Hepatocyte (in vitro differentiated cells): ENCODE data around the gene SPECC1. TPM values are rescaled to one million over a fixed set of nuclear protein-coding genes. Genes with fewer than 3 reads are reported as not detected.
"Not testable (repeated sequence)": the region's sequence is repeated elsewhere in the genome, so short reads cannot be mapped to it uniquely, and the experiment has no call there.

ENCODE experiments used
- DNase-seq: peaks from one replicate; pipeline ENCODE4 v3.0.0-alpha.2; 2016; ENCODE audit warnings: low spot score
- H2AFZ ChIP-seq: fragments of 200-600 bp; sonication (generic); 2 replicates; pipeline ENCODE4 v1.6.0; 2016; ENCODE audit warnings: antibody characterized with exemption, mild to moderate bottlenecking
- H3K27ac ChIP-seq: fragments of 200-600 bp; sonication (generic); 2 replicates; pipeline ENCODE4 v1.5.1; 2016; ENCODE audit warnings: mild to moderate bottlenecking
- H3K27me3 ChIP-seq: fragments of 200-600 bp; sonication (generic); 2 replicates; pipeline ENCODE4 v1.6.1; 2016
- H3K36me3 ChIP-seq: fragments of 200-600 bp; sonication (generic); replicated peaks from 2 replicates; pipeline ENCODE4 v1.5.1; 2016; ENCODE audit warnings: low read depth; ENCODE audit not compliant: insufficient read depth
- H3K4me1 ChIP-seq: fragments of 200-600 bp; sonication (generic); 2 replicates; pipeline ENCODE4 v1.5.1; 2016; ENCODE audit warnings: mild to moderate bottlenecking, moderate library complexity; ENCODE audit not compliant: insufficient read depth
- H3K4me2 ChIP-seq: fragments of 200-600 bp; sonication (generic); 2 replicates; pipeline ENCODE4 v1.6.0; 2016
- H3K4me3 ChIP-seq: fragments of 200-600 bp; sonication (generic); 2 replicates; pipeline ENCODE4 v1.5.1; 2016; ENCODE audit warnings: mild to moderate bottlenecking
- H3K79me2 ChIP-seq: fragments of 200-600 bp; sonication (generic); 2 replicates; pipeline ENCODE4 v1.6.0; 2017; ENCODE audit warnings: mild to moderate bottlenecking
- H3K9me2 ChIP-seq: fragments of 200-600 bp; sonication (generic); replicated peaks from 2 replicates; pipeline ENCODE4 v1.6.0; 2017; ENCODE audit warnings: mild to moderate bottlenecking; ENCODE audit not compliant: insufficient read depth
- H3K9me3 ChIP-seq: fragments of 200-600 bp; sonication (generic); 2 replicates; pipeline ENCODE4 v1.5.1; 2016; ENCODE audit warnings: low read depth, mild to moderate bottlenecking
- H4K20me1 ChIP-seq: fragments of 200-600 bp; sonication (generic); 2 replicates; pipeline ENCODE4 v1.6.0; 2016; ENCODE audit warnings: mild to moderate bottlenecking; ENCODE audit not compliant: insufficient read depth, poor library complexity, severe bottlenecking
- EZH2 ChIP-seq: fragments of 200-600 bp; sonication (generic); IDR thresholded peaks from 2 replicates; pipeline ENCODE4 v1.6.1; 2016; ENCODE audit warnings: antibody characterized with exemption, mild to moderate bottlenecking, borderline replicate concordance
- EZH2phosphoT487 ChIP-seq: fragments of 200-600 bp; sonication (generic); IDR thresholded peaks from one replicate; pipeline ENCODE4 v1.6.1; 2018; ENCODE audit warnings: antibody characterized with exemption, mild to moderate bottlenecking, low read depth, moderate library complexity; ENCODE audit not compliant: unreplicated experiment, severe bottlenecking
- WGBS: methylation state at CpG from one replicate; pipeline ENCODE4 v1.1.6; 2016; ENCODE audit warnings: low lambda C conversion rate; ENCODE audit errors: missing lambda C conversion rate; 5-methylcytosine and 5-hydroxymethylcytosine counted together
- polyA plus RNA-seq: library from polyadenylated mRNA; unstranded; fragments of >200 nt; fragmentation: Nextera tagmentation; extraction: Ambion mirVana; gene quantifications from 2 replicates; pipeline ENCODE4 v1.2.1, GENCODE V29; 2016
- total RNA-seq: library from RNA; depleted of rRNA; stranded (reverse); fragments of >200 nt; gene quantifications from 2 replicates; pipeline ENCODE4 v1.2.3, GENCODE V29; 2014
- TF ChIP-seq, protein P1 (sequence below): fragments of 200-600 bp; sonication (generic); IDR thresholded peaks from 2 replicates; pipeline ENCODE4 v1.5.1; 2016; ENCODE audit warnings: antibody characterized with exemption, mild to moderate bottlenecking; ENCODE audit not compliant: poor library complexity

Gene SPECC1
- total and polyA plus RNA-seq, 2 experiments from 2014 or later: 20.4 to 57.5 TPM

DNA sequence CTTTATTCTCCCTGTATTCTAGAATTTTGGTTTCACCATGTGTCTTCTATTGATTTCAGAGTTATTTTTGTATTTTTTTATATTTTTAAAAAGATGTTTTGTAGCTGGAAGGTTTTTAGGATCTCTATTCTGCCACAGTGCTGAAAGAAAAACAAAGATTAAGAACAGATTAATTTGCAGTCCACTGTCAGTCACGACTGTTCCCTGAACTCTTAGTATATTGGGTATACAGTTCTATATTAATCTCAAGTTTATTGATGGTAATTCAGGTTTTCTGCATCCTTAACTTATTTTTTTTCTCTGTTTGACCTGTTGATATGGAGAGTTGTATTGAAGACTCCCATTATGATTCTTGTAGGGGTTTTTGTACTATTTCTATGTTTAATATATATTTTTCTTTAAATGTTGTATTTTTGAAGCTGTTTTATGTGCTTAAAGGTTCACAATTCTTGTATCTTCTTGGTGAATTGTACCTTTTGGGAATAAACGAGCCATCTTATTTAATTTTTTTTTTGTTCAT, 2.9 kb downstream of the SPECC1 start:
- TF ChIP-seq, protein P1, sequence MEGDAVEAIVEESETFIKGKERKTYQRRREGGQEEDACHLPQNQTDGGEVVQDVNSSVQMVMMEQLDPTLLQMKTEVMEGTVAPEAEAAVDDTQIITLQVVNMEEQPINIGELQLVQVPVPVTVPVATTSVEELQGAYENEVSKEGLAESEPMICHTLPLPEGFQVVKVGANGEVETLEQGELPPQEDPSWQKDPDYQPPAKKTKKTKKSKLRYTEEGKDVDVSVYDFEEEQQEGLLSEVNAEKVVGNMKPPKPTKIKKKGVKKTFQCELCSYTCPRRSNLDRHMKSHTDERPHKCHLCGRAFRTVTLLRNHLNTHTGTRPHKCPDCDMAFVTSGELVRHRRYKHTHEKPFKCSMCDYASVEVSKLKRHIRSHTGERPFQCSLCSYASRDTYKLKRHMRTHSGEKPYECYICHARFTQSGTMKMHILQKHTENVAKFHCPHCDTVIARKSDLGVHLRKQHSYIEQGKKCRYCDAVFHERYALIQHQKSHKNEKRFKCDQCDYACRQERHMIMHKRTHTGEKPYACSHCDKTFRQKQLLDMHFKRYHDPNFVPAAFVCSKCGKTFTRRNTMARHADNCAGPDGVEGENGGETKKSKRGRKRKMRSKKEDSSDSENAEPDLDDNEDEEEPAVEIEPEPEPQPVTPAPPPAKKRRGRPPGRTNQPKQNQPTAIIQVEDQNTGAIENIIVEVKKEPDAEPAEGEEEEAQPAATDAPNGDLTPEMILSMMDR: no peak
- TF ChIP-seq EZH2 (no peak), EZH2phosphoT487 (no peak)
- Histone ChIP-seq H2AFZ (no peak overlapping the region), H3K27ac (no peak overlapping the region), H3K4me1 (no peaks in the 10 kb centered on the region), H3K9me3 (no peaks in the 10 kb centered on the region), H4K20me1 (no peaks in the 10 kb centered on the region), H3K9me2 (no peaks in the 10 kb centered on the region), H3K36me3 (no peaks in the 10 kb centered on the region), H3K4me2 (no peak overlapping the region), H3K79me2 (no peaks in the 10 kb centered on the region), H3K4me3 (no peak overlapping the region), H3K27me3 (peaks cover 46% of the 10 kb centered on the region)
- DNase-seq: no peak
- 82% methylated on average over 2 of the region's 2 CpGs for WGBS

DNA sequence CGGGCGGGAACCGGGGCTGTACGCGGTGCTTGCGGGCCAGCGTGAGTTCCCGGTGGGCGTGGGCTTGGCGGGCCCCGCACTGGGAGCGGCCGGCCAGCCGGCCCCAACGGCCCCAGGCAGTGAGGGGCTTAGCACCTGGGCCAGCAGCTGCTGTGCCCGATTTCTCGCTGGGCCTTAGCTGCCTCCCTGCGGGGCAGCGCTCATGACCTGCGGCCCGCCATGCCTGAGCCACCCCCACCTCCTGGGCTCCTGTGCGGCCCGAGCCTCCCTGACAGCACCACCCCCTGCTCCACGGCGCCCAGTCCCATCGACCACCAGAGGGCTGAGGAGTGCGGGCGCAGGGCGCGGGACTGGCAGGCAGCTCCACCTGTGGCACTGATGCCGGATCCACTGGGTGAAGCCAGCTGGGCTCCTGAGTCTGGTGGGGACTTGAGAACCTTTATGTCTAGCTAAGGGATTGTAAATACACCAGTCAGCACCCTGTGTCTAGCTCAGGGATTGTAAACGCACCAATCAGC, 7.4 kb downstream of the SPECC1 start:
- DNase-seq, H3K27ac ChIP-seq, H4K20me1 ChIP-seq, H2AFZ ChIP-seq, H3K4me1 ChIP-seq, H3K4me3 ChIP-seq, H3K36me3 ChIP-seq, H3K9me2 ChIP-seq, H3K9me3 ChIP-seq, H3K79me2 ChIP-seq, H3K4me2 ChIP-seq: not testable (repeated sequence)
- 98% methylated on average over 23 of the region's 32 CpGs for WGBS
- H3K27me3 ChIP-seq: peaks cover 26% of the 10 kb centered on the region

DNA sequence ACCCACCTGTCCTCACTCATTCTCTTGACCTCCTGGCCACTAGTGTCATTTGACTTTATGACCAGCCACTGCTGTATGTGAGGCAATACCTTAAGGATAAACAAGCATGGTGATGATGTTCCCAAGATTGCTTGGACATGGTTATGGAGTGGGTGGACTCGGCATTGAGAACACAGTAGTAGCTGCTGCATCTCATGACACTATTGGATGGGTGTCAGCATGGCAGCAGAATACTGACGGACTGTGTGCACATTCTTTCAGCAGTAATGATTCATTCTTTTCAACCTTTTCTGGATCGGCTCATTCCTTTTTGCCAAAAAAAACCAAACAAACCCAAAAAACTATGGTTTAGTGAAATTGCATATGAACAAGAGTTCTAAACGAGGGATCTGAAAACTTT, 13.5 kb downstream of the SPECC1 start:
- Histone ChIP-seq H3K4me2 (no peak overlapping the region), H3K27ac (no peak overlapping the region), H3K27me3 (peaks cover 4% of the 10 kb centered on the region), H2AFZ (no peak overlapping the region), H3K9me2 (no peaks in the 10 kb centered on the region), H3K79me2 (no peaks in the 10 kb centered on the region), H4K20me1 (no peaks in the 10 kb centered on the region), H3K4me1 (no peaks in the 10 kb centered on the region), H3K9me3 (no peaks in the 10 kb centered on the region), H3K4me3 (no peak overlapping the region), H3K36me3 (no peaks in the 10 kb centered on the region)
- TF ChIP-seq EZH2: no peak
- no peak for TF ChIP-seq EZH2phosphoT487
- WGBS: 88% methylated on average over 4 of the region's 4 CpGs
- DNase-seq: no peak

DNA sequence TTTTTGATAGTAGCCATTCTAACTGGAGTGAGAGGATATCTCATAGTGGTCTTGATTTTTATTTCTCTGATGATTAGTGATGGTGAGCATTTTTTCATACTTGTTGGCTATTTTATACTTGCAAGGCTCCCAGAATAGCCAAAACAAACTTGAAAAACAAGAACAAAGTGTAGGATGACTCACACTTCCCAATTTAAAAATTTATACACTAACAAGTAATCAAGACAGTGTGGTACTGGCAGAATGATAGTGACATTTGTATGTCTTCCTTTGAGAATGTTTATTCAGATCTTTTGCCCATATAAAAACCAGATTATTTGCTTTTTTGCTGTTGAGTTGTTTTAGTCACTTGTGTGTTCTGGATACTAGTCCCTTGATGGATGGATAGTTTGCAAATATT, 17.8 kb downstream of the SPECC1 start:
- Histone ChIP-seq H3K4me2 (no peak overlapping the region), H3K9me3 (no peaks in the 10 kb centered on the region), H2AFZ (no peak overlapping the region), H3K36me3 (no peaks in the 10 kb centered on the region), H3K79me2 (no peaks in the 10 kb centered on the region), H3K27me3 (peaks cover 4% of the 10 kb centered on the region), H4K20me1 (no peaks in the 10 kb centered on the region), H3K4me3 (no peak overlapping the region), H3K9me2 (no peaks in the 10 kb centered on the region), H3K4me1 (no peaks in the 10 kb centered on the region), H3K27ac (no peak overlapping the region)
- DNase-seq: no peak
- TF ChIP-seq, protein P1: no peak
